Spleen (tissue), 7 donors: ENCODE measurements around the gene RAE1.

Experiments used
- CTCF ChIP-seq, 11 experiments: fragments of 200-600 bp in 7 of 11; fragments of 450-650 bp in 4 of 11; sonication (generic) in 4 of 11; IDR thresholded peaks in 8 of 11; conservative IDR thresholded peaks in 3 of 11; 1 replicate in 7 of 11; 2 replicates in 4 of 11; pipeline versions ENCODE4 v1.4.0 to v1.8.0; 2016 to 2021; ENCODE audit warnings: antibody characterized with exemption in 11 of 11, inconsistent platforms in 4 of 11, mild to moderate bottlenecking in 1 of 11
- POLR2A ChIP-seq, 3 donors: fragments of 450-650 bp; IDR thresholded peaks; one replicate each; pipeline ENCODE4 v1.5.1; 2017; ENCODE audit warnings: antibody characterized with exemption in 3 of 3, mild to moderate bottlenecking in 1 of 3
- donor health status: DM: no; HTN: no; CAD: no; lungs with moderate emphysema.
- donor health status: DM: no; HTN: no; CAD: no.
- donor health status: DM: no; HTN: no; CAD: no.

GRCh38 chr20:57383447-57384347 lies 32.6 kb downstream of the RAE1 start:
- no peak for TF ChIP-seq CTCF (IDR thresholded peaks at IDR 0.05 in 8 of 11, conservative IDR thresholded peaks at IDR 0.05 in 3 of 11)
- no peak for TF ChIP-seq POLR2A (IDR thresholded peaks at IDR 0.05)
